Measurements from ENCODE around the gene POSTN. TPM values are rescaled to one million over a fixed set of nuclear protein-coding genes. Genes with fewer than 3 reads are reported as not detected.

Gene POSTN
- total RNA-seq, 1 donor from 2014 or later = 52.1 TPM

- no peaks in the 10 kb centered on the region for H3K36me3 ChIP-seq
- no peak overlapping the region for H3K4me3 ChIP-seq
- no peak for TF ChIP-seq CTCF (IDR thresholded peaks at IDR 0.05; ENCODE audit: borderline replicate concordance)
- no peak for DNase-seq
- no peaks in the 10 kb centered on the region for H3K4me1 ChIP-seq
- no peak overlapping the region for H3K27ac ChIP-seq (replicated peaks)
- no peaks in the 10 kb centered on the region for H3K9me3 ChIP-seq (replicated peaks)
- intact Hi-C loops (cut with micrococcal nuclease) = no loop called here
- no peaks in the 10 kb centered on the region for H3K27me3 ChIP-seq (ENCODE audit: low read depth)
These were observed 83.3 kb downstream of the POSTN start for GRCh38 chr13:37515226-37515625.
